SK-N-SH (cell line): ENCODE results near the gene SYT13. TPM values are rescaled to one million over a fixed set of nuclear protein-coding genes. Genes with fewer than 3 reads are reported as not detected.

Experiments
- CTCF ChIA-PET: fragments of 300-600, 350-600 bp; formaldehyde crosslinking; extraction: SDS; loops from one replicate; lab custom pipeline; 2021; lab: Yijun Ruan, JAX
- POLR2A ChIA-PET: fragments of 350-600 bp; sonication (Branson Sonifier 250); formaldehyde crosslinking; extraction: SDS; loops from one replicate; lab custom pipeline; 2020; ENCODE audit warnings: antibody characterized with exemption, inconsistent platforms; lab: Yijun Ruan, JAX
- DNase-seq: peaks from one replicate; pipeline ENCODE4 v3.0.0; 2012
- H2AFZ ChIP-seq: fragments of 200-600 bp; sonication (generic); 2 replicates; pipeline ENCODE4 v1.8.1; 2016; ENCODE audit warnings: antibody characterized with exemption, mild to moderate bottlenecking, low read depth
- H3F3A ChIP-seq: fragments of 200-600 bp; sonication (generic); replicated peaks from 2 replicates; pipeline ENCODE3; 2016; ENCODE audit warnings: antibody characterized with exemption, mild to moderate bottlenecking; ENCODE audit not compliant: insufficient read depth
- H3K27ac ChIP-seq, 2 experiments: fragments of 200-500 bp in 1 of 2; fragments of 200-600 bp in 1 of 2; sonication (Bioruptor generic) in 1 of 2; sonication (generic), shearing (Covaris generic) in 1 of 2; 2 replicates each; pipeline versions ENCODE4 v1.5.1 to v1.6.1; 2014 to 2016; ENCODE audit warnings: low read depth in 2 of 2, inconsistent platforms in 1 of 2, low read length in 1 of 2, mild to moderate bottlenecking in 1 of 2, mixed read lengths in 1 of 2
- H3K27me3 ChIP-seq: fragments of 200-600 bp; sonication (generic), shearing (Covaris generic); 2 replicates; pipeline ENCODE4 v1.6.1; 2016; ENCODE audit warnings: mixed run types; ENCODE audit not compliant: insufficient read depth
- H3K36me3 ChIP-seq, 2 experiments: fragments of 200-500 bp in 1 of 2; fragments of 200-600 bp in 1 of 2; sonication (Bioruptor generic) in 1 of 2; sonication (generic) in 1 of 2; replicated peaks in 1 of 2; 2 replicates each; pipeline versions ENCODE3 to v1.5.1; 2014 to 2016; ENCODE audit warnings: low read length in 1 of 2, mild to moderate bottlenecking in 1 of 2; ENCODE audit not compliant: insufficient read depth in 2 of 2, control insufficient read depth in 1 of 2
- H3K4me1 ChIP-seq, 2 experiments: fragments of 200-500 bp in 1 of 2; fragments of 200-600 bp in 1 of 2; sonication (Bioruptor generic) in 1 of 2; sonication (generic), shearing (Covaris generic) in 1 of 2; 2 replicates each; pipeline versions ENCODE4 v1.5.1 to v1.6.1; 2014 to 2016; ENCODE audit warnings: low read depth in 1 of 2, low read length in 1 of 2, mixed run types in 1 of 2; ENCODE audit not compliant: insufficient read depth in 2 of 2, control insufficient read depth in 1 of 2
- H3K4me2 ChIP-seq: fragments of 200-600 bp; sonication (generic), shearing (Covaris generic); 2 replicates; pipeline ENCODE4 v1.6.1; 2017; ENCODE audit warnings: mixed run types
- H3K4me3 ChIP-seq, 2 experiments: fragments of 200-500 bp in 1 of 2; fragments of 200-600 bp in 1 of 2; sonication (Bioruptor generic) in 1 of 2; sonication (generic), shearing (Covaris generic) in 1 of 2; 2 replicates each; pipeline versions ENCODE4 v1.5.1 to v1.8.1; 2014 to 2016; ENCODE audit warnings: low read depth in 2 of 2, inconsistent platforms in 1 of 2, low read length in 1 of 2, mild to moderate bottlenecking in 1 of 2, mixed read lengths in 1 of 2, moderate library complexity in 1 of 2
- H3K79me2 ChIP-seq: fragments of 200-600 bp; sonication (generic); 2 replicates; pipeline ENCODE4 v1.8.1; 2017; ENCODE audit warnings: mild to moderate bottlenecking; ENCODE audit not compliant: insufficient read depth
- H3K9ac ChIP-seq: fragments of 200-600 bp; sonication (generic); 2 replicates; pipeline ENCODE4 v1.6.1; 2017; ENCODE audit warnings: mixed run types
- H3K9me2 ChIP-seq: fragments of 200-600 bp; sonication (generic); 2 replicates; pipeline ENCODE4 v1.6.1; 2017; ENCODE audit warnings: mixed run types
- H3K9me3 ChIP-seq: fragments of 200-600 bp; sonication (generic); 2 replicates; pipeline ENCODE4 v1.6.1; 2017; ENCODE audit warnings: mixed run types, mild to moderate bottlenecking, moderate library complexity
- H4K20me1 ChIP-seq: fragments of 200-600 bp; sonication (generic); 2 replicates; pipeline ENCODE4 v1.6.1; 2017; ENCODE audit warnings: mild to moderate bottlenecking, mixed run types; ENCODE audit not compliant: insufficient read depth
- CHD2 ChIP-seq: fragments of 150-350 bp; IDR thresholded peaks from 2 replicates; pipeline ENCODE4 v1.6.1; 2018; ENCODE audit warnings: low read length; ENCODE audit not compliant: partially characterized antibody
- EP300 ChIP-seq, 2 experiments: IDR thresholded peaks; 2 replicates each; pipeline versions ENCODE4 v1.4.0 to v1.6.1; 2012; ENCODE audit warnings: borderline replicate concordance in 1 of 2, low read depth in 1 of 2, low read length in 1 of 2
- EZH2phosphoT487 ChIP-seq: fragments of 200-600 bp; sonication (generic); IDR thresholded peaks from 2 replicates; pipeline ENCODE4 v1.6.1; 2017; ENCODE audit warnings: low read depth, mixed run types, mild to moderate bottlenecking, antibody characterized with exemption, moderate library complexity, borderline replicate concordance
- MEF2A ChIP-seq: IDR thresholded peaks from 2 replicates; pipeline ENCODE4 v1.4.0; 2012; ENCODE audit warnings: low read depth, borderline replicate concordance
- MXI1 ChIP-seq: IDR thresholded peaks from 2 replicates; pipeline ENCODE4 v1.6.1; 2012; ENCODE audit warnings: mild to moderate bottlenecking, low read depth, low read length, improper control_type of control experiment
- NRF1 ChIP-seq: IDR thresholded peaks from 2 replicates; pipeline ENCODE4 v1.6.1; 2012; ENCODE audit warnings: low read depth, mild to moderate bottlenecking, low read length
- RAD21 ChIP-seq: IDR thresholded peaks from 2 replicates; pipeline ENCODE4 v1.6.1; 2012; ENCODE audit warnings: mild to moderate bottlenecking, low read length
- RFX5 ChIP-seq: IDR thresholded peaks from 2 replicates; pipeline ENCODE4 v1.6.1; 2012; ENCODE audit warnings: mild to moderate bottlenecking, improper control_type of control experiment, low read length
- SIN3A ChIP-seq: IDR thresholded peaks from 2 replicates; pipeline ENCODE4 v1.6.1; 2012; ENCODE audit warnings: low read depth, mild to moderate bottlenecking, low read length, moderate library complexity, borderline replicate concordance
- TEAD4 ChIP-seq: IDR thresholded peaks from 2 replicates; pipeline ENCODE4 v1.4.0; 2012; ENCODE audit warnings: mild to moderate bottlenecking, borderline replicate concordance; ENCODE audit not compliant: insufficient read depth
- WGBS: methylation state at CpG from one replicate; pipeline ENCODE4 v1.1.6; 2017; ENCODE audit warnings: low lambda C conversion rate; 5-methylcytosine and 5-hydroxymethylcytosine counted together
- polyA plus RNA-seq, 3 experiments: library from polyadenylated mRNA; depleted of rRNA; stranded (reverse); fragments of >200 nt; gene quantifications; 2 replicates each; pipeline ENCODE4 v1.2.3, GENCODE V29; 2012
- TF ChIP-seq, protein P1 (sequence below): fragments of 200-600 bp; sonication (generic); IDR thresholded peaks from 2 replicates; pipeline ENCODE4 v1.6.1; 2017; ENCODE audit warnings: antibody characterized with exemption, mild to moderate bottlenecking, moderate library complexity
- TF ChIP-seq, protein P2 (sequence below): IDR thresholded peaks from 2 replicates; pipeline ENCODE4 v1.4.0; 2012; ENCODE audit warnings: low read depth, borderline replicate concordance
- TF ChIP-seq, protein P3 (sequence below): fragments of 150-350 bp; IDR thresholded peaks from 2 replicates; pipeline ENCODE4 v1.6.1; 2017; ENCODE audit warnings: antibody characterized with exemption, low read length, low read depth, borderline replicate concordance
- TF ChIP-seq, protein P4 (sequence below): fragments of 150-350 bp; IDR thresholded peaks from 2 replicates; pipeline ENCODE4 v1.6.1; 2016; ENCODE audit warnings: mild to moderate bottlenecking, low read depth, low read length
- TF ChIP-seq, protein P5 (sequence below): IDR thresholded peaks from 2 replicates; pipeline ENCODE4 v1.4.0; 2012; ENCODE audit warnings: low read depth

Gene SYT13
- polyA plus RNA-seq, 1 of the 3 experiments (the other 2 are of a cell fraction), result not detected

DNA sequence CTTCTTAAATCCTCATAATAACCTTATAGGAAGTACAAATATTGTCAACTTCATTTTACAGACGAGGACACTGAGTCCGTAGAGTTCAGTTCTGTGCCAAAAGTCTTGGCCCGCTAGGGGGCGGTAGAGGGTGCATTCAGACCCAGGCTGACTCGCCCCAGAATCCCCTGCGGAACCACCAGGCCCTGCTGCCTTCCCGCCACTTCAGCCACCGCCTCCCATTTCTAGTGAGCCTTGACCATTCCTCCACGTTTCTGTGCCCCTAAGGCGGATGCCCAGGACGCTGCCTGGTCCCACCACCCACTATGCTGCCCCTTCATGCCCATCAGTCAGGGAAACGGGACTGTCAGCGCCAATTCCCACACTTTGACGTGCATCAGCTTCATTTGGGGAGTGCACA lies 19.1 kb downstream of the SYT13 start:
- H3K4me3 ChIP-seq, result no peak overlapping the region
- ChIA-PET POLR2A (no interaction called here), CTCF (interaction anchor here (1.2 kb wide), 1 partner anchor 16 kb away, joined by 5 read pairs; no protein-coding TSS in a partner anchor)
- no peaks in the 10 kb centered on the region for H3K79me2 ChIP-seq
- H4K20me1 ChIP-seq, result no peaks in the 10 kb centered on the region
- no peaks in the 10 kb centered on the region for H3K9me2 ChIP-seq
- H3F3A ChIP-seq, result peaks cover 4% of the 10 kb centered on the region
- H3K9ac ChIP-seq, result no peak overlapping the region
- no peak overlapping the region for H3K4me2 ChIP-seq
- TF ChIP-seq, protein P1, sequence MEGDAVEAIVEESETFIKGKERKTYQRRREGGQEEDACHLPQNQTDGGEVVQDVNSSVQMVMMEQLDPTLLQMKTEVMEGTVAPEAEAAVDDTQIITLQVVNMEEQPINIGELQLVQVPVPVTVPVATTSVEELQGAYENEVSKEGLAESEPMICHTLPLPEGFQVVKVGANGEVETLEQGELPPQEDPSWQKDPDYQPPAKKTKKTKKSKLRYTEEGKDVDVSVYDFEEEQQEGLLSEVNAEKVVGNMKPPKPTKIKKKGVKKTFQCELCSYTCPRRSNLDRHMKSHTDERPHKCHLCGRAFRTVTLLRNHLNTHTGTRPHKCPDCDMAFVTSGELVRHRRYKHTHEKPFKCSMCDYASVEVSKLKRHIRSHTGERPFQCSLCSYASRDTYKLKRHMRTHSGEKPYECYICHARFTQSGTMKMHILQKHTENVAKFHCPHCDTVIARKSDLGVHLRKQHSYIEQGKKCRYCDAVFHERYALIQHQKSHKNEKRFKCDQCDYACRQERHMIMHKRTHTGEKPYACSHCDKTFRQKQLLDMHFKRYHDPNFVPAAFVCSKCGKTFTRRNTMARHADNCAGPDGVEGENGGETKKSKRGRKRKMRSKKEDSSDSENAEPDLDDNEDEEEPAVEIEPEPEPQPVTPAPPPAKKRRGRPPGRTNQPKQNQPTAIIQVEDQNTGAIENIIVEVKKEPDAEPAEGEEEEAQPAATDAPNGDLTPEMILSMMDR, result peak; percentile 41
- no peak for TF ChIP-seq CHD2
- no peak overlapping the region for H3K27ac ChIP-seq
- no peaks in the 10 kb centered on the region for H3K4me1 ChIP-seq
- H2AFZ ChIP-seq, result no peak overlapping the region
- H3K27me3 ChIP-seq, result no peaks in the 10 kb centered on the region
- no peaks in the 10 kb centered on the region for H3K36me3 ChIP-seq
- 74% methylated on average over 14 of the region's 14 CpGs for WGBS
- DNase-seq, result no peak
- H3K9me3 ChIP-seq, result no peaks in the 10 kb centered on the region

DNA sequence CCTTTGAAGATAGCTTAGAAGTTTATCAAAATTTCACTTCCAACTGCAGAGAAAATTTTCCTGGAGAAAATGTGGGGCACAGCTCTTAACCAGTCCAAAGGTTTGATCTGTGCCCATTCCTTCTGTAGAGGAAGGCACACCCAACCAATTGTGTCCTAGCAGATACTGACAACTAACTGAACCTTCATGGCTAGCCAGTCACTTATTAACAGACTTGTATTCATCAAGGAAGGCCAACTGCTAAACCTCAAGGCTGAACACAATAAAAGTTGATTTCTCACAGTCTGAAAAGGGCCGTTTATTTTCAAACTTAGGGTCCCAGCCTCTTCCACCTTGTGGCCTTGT lies 19.5 kb downstream of the SYT13 start:
- Histone ChIP-seq H3F3A (peaks cover 4% of the 10 kb centered on the region), H2AFZ (no peak overlapping the region), H3K9me3 (no peaks in the 10 kb centered on the region), H3K27me3 (no peaks in the 10 kb centered on the region), H3K36me3 (no peaks in the 10 kb centered on the region), H3K9ac (no peak overlapping the region), H3K4me2 (no peak overlapping the region), H3K4me3 (no peak overlapping the region), H3K4me1 (no peaks in the 10 kb centered on the region), H3K9me2 (no peaks in the 10 kb centered on the region), H3K79me2 (no peaks in the 10 kb centered on the region), H4K20me1 (no peaks in the 10 kb centered on the region), H3K27ac (no peak overlapping the region)
- POLR2A ChIA-PET, result no interaction called here
- 72% methylated on average over 1 of the region's 1 CpG for WGBS
- no peak for DNase-seq
- CTCF ChIA-PET, result interaction anchor here (0.8 to 1.2 kb wide), 4 partner anchors 14 to 34 kb away, joined by 3 to 5 read pairs (median 3); no protein-coding TSS in a partner anchor
- TF ChIP-seq MXI1 (no peak), MEF2A (no peak), EZH2phosphoT487 (no peak), CHD2 (no peak), NRF1 (no peak), SIN3A (no peak), EP300 (IDR thresholded peaks at IDR 0.05; ENCODE audit: borderline replicate concordance in 1 of 2, low read depth in 1 of 2, low read length in 1 of 2) (no peak), RFX5 (no peak), TEAD4 (no peak), RAD21 (no peak)
- TF ChIP-seq, protein P1, result no peak
- TF ChIP-seq, protein P2, sequence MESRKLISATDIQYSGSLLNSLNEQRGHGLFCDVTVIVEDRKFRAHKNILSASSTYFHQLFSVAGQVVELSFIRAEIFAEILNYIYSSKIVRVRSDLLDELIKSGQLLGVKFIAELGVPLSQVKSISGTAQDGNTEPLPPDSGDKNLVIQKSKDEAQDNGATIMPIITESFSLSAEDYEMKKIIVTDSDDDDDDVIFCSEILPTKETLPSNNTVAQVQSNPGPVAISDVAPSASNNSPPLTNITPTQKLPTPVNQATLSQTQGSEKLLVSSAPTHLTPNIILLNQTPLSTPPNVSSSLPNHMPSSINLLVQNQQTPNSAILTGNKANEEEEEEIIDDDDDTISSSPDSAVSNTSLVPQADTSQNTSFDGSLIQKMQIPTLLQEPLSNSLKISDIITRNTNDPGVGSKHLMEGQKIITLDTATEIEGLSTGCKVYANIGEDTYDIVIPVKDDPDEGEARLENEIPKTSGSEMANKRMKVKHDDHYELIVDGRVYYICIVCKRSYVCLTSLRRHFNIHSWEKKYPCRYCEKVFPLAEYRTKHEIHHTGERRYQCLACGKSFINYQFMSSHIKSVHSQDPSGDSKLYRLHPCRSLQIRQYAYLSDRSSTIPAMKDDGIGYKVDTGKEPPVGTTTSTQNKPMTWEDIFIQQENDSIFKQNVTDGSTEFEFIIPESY, result no peak
- TF ChIP-seq, protein P3, sequence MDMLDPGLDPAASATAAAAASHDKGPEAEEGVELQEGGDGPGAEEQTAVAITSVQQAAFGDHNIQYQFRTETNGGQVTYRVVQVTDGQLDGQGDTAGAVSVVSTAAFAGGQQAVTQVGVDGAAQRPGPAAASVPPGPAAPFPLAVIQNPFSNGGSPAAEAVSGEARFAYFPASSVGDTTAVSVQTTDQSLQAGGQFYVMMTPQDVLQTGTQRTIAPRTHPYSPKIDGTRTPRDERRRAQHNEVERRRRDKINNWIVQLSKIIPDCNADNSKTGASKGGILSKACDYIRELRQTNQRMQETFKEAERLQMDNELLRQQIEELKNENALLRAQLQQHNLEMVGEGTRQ, result no peak
- TF ChIP-seq, protein P4, sequence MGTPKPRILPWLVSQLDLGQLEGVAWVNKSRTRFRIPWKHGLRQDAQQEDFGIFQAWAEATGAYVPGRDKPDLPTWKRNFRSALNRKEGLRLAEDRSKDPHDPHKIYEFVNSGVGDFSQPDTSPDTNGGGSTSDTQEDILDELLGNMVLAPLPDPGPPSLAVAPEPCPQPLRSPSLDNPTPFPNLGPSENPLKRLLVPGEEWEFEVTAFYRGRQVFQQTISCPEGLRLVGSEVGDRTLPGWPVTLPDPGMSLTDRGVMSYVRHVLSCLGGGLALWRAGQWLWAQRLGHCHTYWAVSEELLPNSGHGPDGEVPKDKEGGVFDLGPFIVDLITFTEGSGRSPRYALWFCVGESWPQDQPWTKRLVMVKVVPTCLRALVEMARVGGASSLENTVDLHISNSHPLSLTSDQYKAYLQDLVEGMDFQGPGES, result no peak
- TF ChIP-seq, protein P5, sequence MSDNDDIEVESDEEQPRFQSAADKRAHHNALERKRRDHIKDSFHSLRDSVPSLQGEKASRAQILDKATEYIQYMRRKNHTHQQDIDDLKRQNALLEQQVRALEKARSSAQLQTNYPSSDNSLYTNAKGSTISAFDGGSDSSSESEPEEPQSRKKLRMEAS, result no peak
